Mammary microvascular endothelial cell (primary cell): ENCODE data around the gene MED13L. TPM values are rescaled to one million over a fixed set of nuclear protein-coding genes. Genes with fewer than 3 reads are reported as not detected.

Experiments
- total RNA-seq: library from RNA; depleted of rRNA; stranded (reverse); fragments of >200 nt; gene quantifications from 2 replicates; pipeline ENCODE4 v1.2.3, GENCODE V29; 2015

MED13L gene
- total RNA-seq, result 26.8 and 30.8 TPM in 2 replicates

GRCh38 chr12:116277467-116278278 is at the start of gene MED13L:
TSS of gene MED13L (minus strand) at chr12:116277693. CDS start at chr12:116277131, 562 bp downstream.

